HG03575 (cell line): ENCODE measurements around the gene GPBP1L1.
"Not testable (repeated sequence)": the region's sequence is repeated elsewhere in the genome, so short reads cannot be mapped to it uniquely, and the experiment has no call there.

Source experiments
- ATAC-seq: cut with Tn5 transposase; IDR thresholded peaks from one replicate; pipeline ENCODE4 v1.9.1; 2021; ENCODE audit not compliant: unreplicated experiment, insufficient number of reproducible peaks, low FRiP score; ENCODE audit errors: extremely low read depth

The GPBP1L1 gene

GRCh38 chr1:45610589-45611226, 75.6 kb downstream of the GPBP1L1 start:
- no peak for ATAC-seq

- no peak for ATAC-seq
Measured at GRCh38 chr1:45608175-45609156, 77.9 kb downstream of the GPBP1L1 start.

- no peak for ATAC-seq
Measured at GRCh38 chr1:45607404-45608074, 78.8 kb downstream of the GPBP1L1 start.

GRCh38 chr1:45604239-45604638, 82.1 kb downstream of the GPBP1L1 start:
- no peak for ATAC-seq

GRCh38 chr1:45596765-45597164, 89.6 kb downstream of the GPBP1L1 start:
- not testable (repeated sequence) for ATAC-seq

- no peak for ATAC-seq
Measured at GRCh38 chr1:45594412-45594811, 91.9 kb downstream of the GPBP1L1 start.

GRCh38 chr1:45589861-45590260, 96.5 kb downstream of the GPBP1L1 start:
- no peak for ATAC-seq

- no peak for ATAC-seq
Measured at GRCh38 chr1:45586769-45587168, 99.6 kb downstream of the GPBP1L1 start.

- no peak for ATAC-seq
Measured at GRCh38 chr1:45585496-45586075, 100.7 kb downstream of the GPBP1L1 start.

GRCh38 chr1:45585110-45585426, 101.3 kb downstream of the GPBP1L1 start:
- no peak for ATAC-seq

- ATAC-seq: no peak
Measured at GRCh38 chr1:45584351-45585109, 101.8 kb downstream of the GPBP1L1 start.

- ATAC-seq: peak; percentile 19
Measured at GRCh38 chr1:45583666-45584350, 102.5 kb downstream of the GPBP1L1 start, which contains the start of gene NASP. TSS of gene NASP (plus strand) at chr1:45584041. CDS start at chr1:45584147, 106 bp downstream.

GRCh38 chr1:45583264-45583665, 103.1 kb downstream of the GPBP1L1 start:
- ATAC-seq: peak; percentile 34
